Lower leg skin (tissue), 3 donors: ENCODE results near the gene YTHDF1.

Experiments
- POLR2A ChIP-seq, 2 donors: fragments of 450-650 bp; IDR thresholded peaks; one replicate each; pipeline ENCODE4 v1.6.1; 2016 to 2017; ENCODE audit warnings: antibody characterized with exemption in 2 of 2, mild to moderate bottlenecking in 1 of 2, moderate library complexity in 1 of 2
- TF ChIP-seq, protein P1 (sequence below), 3 donors: fragments of 450-650 bp; IDR thresholded peaks; one replicate each; pipeline ENCODE4 v1.5.1; 2016; ENCODE audit warnings: antibody characterized with exemption in 3 of 3, mild to moderate bottlenecking in 3 of 3, moderate library complexity in 2 of 3

DNA sequence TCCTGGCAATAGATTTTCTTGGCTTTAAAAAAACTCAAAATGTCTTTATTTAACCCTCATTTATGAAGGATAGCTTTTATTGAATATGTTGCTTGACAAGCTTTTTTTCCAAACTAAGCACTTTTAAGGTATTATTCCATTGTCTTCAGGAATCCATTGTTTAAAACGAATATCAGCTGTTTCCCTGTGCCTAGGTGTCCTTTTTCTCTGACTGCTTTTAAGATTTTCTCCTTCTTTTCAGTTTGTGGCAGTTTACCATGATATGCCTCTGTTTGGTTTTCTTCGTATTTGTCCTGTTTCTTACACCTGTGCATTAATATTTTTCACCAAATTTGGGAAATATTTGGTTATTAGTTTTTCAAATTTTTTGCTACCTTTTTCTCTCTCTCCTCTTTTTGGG lies 68.4 kb downstream of the YTHDF1 start:
- TF ChIP-seq, protein P1, sequence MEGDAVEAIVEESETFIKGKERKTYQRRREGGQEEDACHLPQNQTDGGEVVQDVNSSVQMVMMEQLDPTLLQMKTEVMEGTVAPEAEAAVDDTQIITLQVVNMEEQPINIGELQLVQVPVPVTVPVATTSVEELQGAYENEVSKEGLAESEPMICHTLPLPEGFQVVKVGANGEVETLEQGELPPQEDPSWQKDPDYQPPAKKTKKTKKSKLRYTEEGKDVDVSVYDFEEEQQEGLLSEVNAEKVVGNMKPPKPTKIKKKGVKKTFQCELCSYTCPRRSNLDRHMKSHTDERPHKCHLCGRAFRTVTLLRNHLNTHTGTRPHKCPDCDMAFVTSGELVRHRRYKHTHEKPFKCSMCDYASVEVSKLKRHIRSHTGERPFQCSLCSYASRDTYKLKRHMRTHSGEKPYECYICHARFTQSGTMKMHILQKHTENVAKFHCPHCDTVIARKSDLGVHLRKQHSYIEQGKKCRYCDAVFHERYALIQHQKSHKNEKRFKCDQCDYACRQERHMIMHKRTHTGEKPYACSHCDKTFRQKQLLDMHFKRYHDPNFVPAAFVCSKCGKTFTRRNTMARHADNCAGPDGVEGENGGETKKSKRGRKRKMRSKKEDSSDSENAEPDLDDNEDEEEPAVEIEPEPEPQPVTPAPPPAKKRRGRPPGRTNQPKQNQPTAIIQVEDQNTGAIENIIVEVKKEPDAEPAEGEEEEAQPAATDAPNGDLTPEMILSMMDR (IDR thresholded peaks at IDR 0.05), result no peak
- TF ChIP-seq POLR2A (IDR thresholded peaks at IDR 0.05), result no peak
